Choroid plexus epithelial cell (primary cell): ENCODE data around the gene SGPL1.
"Not testable (repeated sequence)": the region's sequence is repeated elsewhere in the genome, so short reads cannot be mapped to it uniquely, and the experiment has no call there.

Experiments
- DNase-seq: peaks from one replicate; pipeline ENCODE4 v3.0.0-alpha.2; 2010; ENCODE audit warnings: low read depth
- H3K4me3 ChIP-seq: 2 replicates; pipeline ENCODE4 v1.5.1; 2011; ENCODE audit warnings: low read depth, mild to moderate bottlenecking, control low read depth, low read length, moderate library complexity
- CTCF ChIP-seq: conservative IDR thresholded peaks from 2 replicates; pipeline ENCODE4 v1.5.1; 2011; ENCODE audit warnings: low read depth, mild to moderate bottlenecking, control low read depth, inconsistent platforms, low read length, moderate library complexity

SGPL1 gene, protein sequence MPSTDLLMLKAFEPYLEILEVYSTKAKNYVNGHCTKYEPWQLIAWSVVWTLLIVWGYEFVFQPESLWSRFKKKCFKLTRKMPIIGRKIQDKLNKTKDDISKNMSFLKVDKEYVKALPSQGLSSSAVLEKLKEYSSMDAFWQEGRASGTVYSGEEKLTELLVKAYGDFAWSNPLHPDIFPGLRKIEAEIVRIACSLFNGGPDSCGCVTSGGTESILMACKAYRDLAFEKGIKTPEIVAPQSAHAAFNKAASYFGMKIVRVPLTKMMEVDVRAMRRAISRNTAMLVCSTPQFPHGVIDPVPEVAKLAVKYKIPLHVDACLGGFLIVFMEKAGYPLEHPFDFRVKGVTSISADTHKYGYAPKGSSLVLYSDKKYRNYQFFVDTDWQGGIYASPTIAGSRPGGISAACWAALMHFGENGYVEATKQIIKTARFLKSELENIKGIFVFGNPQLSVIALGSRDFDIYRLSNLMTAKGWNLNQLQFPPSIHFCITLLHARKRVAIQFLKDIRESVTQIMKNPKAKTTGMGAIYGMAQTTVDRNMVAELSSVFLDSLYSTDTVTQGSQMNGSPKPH

GRCh38 chr10:70815504-70816219 is at the start of gene SGPL1:
TSS of gene SGPL1 (plus strand) at chr10:70815948. CDS start at chr10:70816854, 906 bp downstream.
- TF ChIP-seq CTCF: peak; percentile 75
- peak within 1 kb of the TSS; percentile 91 for H3K4me3 ChIP-seq
- DNase-seq: peak; percentile 84

DNA sequence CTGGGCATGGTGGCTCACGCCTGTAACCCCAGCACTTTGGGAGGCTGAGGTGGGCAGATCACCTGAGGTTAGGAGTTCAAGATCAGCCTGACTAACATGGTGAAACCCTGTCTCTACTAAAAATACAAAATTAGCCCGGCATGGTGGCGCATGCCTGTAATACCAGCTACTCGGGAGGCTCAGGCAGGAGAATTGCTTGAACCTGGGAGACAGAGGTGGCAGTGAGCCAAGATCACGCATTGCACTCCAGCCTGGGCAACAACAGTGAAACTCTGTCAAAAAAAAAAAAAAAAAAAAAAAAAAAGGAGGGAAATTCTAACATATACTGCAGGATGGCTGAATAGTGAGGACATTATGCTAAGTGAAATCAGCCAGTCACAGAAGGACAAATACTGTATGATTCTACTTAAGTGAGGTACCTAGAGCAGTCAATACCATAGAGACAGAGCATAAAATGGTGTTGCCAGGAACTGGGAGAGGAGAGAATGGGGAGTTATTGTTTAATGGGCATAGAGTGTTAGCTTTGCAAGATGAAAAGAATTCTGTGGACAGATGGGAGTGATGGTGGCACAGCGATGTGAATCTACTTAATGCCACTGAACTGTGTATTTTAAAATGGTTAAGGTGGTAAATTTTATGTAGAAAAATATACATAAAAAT is 47.6 kb upstream of the SGPL1 start:
- H3K4me3 ChIP-seq, DNase-seq: not testable (repeated sequence)

DNA sequence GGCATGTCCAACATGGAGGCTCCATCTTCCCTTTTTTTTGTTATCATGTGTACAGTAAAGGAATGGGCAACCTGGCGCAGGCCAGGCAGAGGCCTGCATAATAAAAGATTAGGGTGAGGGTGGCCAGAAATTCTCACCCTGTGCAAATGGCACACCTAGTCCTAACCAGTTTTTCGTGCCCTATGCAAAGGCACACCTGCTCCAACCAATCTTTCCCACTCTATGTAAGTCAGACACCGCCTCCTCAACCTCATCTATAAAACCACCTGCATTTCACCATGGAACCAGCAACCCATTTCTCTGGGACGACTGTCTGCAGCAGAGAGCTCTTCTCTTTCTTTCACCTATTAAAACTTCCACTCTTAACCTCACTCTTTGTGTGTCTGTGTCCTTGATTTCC is 46.6 kb upstream of the SGPL1 start:
- DNase-seq: no peak
- TF ChIP-seq CTCF: no peak
- no peak overlapping the region for H3K4me3 ChIP-seq

GRCh38 chr10:70770001-70770400 is 45.7 kb upstream of the SGPL1 start:
- DNase-seq: no peak
- TF ChIP-seq CTCF: no peak
- no peak overlapping the region for H3K4me3 ChIP-seq

DNA sequence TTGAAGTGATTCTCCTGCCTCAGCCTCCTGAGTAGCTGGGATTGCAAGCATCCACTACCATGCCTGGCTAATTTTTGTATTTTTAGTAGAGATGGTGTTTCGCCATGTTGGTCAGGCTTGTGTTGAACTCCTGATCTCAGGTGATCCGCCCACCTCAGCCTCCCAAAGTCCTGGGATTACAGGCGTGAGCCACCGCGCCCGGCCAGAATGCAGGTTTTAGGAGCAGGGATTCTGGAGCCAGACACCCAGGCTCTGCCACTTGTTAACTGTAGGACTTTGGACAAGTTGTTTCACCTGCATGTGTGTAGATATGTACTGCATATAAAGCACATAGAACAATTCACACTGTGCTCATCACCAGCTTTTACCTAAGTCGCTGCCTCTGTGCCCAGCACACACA is 45.2 kb upstream of the SGPL1 start:
- H3K4me3 ChIP-seq, DNase-seq: not testable (repeated sequence)

GRCh38 chr10:70771311-70772194 is 44.2 kb upstream of the SGPL1 start:
- H3K4me3 ChIP-seq: no peak overlapping the region
- TF ChIP-seq CTCF: no peak
- DNase-seq: no peak

GRCh38 chr10:70772627-70773026 is 43.1 kb upstream of the SGPL1 start:
- H3K4me3 ChIP-seq: no peak overlapping the region
- no peak for DNase-seq
- no peak for TF ChIP-seq CTCF
